ENCODE results near the gene DKK3.

DKK3 gene

GRCh38 chr11:12028303-12028702, 19.9 kb upstream of the DKK3 start:
- H3K4me3 ChIP-seq (ENCODE audit: low read depth, low read length) = no peak overlapping the region
- no peak for DNase-seq (ENCODE audit: low read depth)
- no peak for TF ChIP-seq CTCF (conservative IDR thresholded peaks at IDR 0.05; ENCODE audit: low read depth, low read length)

GRCh38 chr11:12026331-12027211, 18.1 kb upstream of the DKK3 start:
- H3K4me3 ChIP-seq (ENCODE audit: low read depth, low read length) = no peak overlapping the region
- no peak for DNase-seq (ENCODE audit: low read depth)
- no peak for TF ChIP-seq CTCF (conservative IDR thresholded peaks at IDR 0.05; ENCODE audit: low read depth, low read length)

DNA sequence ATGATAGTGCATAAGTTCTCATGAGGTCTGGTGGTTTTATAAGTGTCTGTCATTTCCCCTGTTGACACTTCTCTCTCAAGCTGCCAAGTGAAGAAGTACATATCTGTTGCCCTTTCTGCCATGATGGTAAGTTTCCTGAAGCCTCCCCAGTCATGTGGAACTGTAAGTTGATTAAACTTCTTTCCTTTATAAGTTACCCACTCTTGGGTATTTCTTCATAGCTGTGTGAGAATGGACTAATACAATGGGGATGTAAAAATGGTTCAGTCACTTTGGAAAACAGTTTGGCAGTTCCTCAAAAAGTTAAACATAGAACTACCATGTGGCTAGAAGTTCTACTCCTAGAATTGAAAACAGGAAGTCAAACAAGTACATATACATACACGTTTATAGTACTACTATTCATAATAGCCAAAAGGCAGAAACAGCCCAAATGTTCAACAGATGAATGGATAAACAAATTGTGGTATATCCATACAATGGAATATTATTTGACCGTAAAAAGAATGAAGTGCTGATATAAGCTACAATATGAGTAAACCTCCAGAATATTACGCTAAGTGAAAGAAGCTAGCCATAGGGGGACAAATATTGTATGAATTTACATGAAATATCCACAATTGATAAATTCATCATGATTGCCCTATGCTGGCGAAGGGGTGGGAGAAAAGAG, 16.0 kb upstream of the DKK3 start:
- H3K4me3 ChIP-seq (ENCODE audit: low read depth, low read length) = no peak overlapping the region
- no peak for DNase-seq (ENCODE audit: low read depth)
- TF ChIP-seq CTCF (conservative IDR thresholded peaks at IDR 0.05; ENCODE audit: low read depth, low read length) = no peak

- no peak for DNase-seq (ENCODE audit: low read depth)
Observed at GRCh38 chr11:12023015-12023414, 14.6 kb upstream of the DKK3 start.

DNA sequence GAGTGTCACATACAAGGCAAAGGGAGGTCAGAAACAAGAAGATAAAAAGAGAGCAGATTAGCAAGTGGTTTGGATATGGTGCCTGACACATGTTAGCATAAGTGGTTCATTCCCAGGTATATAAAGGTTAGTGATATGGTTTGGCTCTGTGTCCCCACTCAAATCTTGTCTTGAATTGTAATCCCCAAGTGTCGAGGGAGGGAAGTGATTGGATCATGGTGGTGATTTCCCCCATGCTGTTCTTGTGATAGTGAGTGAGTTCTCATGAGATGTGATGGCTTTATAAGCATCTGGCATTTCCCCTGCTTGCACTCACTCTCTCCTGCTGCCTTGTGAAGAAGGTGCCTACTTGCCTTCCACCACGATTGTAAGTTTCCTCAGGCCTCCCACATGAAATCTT, 12.1 kb upstream of the DKK3 start:
- H3K4me3 ChIP-seq (ENCODE audit: low read depth, low read length) = no peak overlapping the region
- TF ChIP-seq CTCF (conservative IDR thresholded peaks at IDR 0.05; ENCODE audit: low read depth, low read length) = no peak
- no peak for DNase-seq (ENCODE audit: low read depth)

More at GRCh38 chr11:12023015-12023414, 14.6 kb upstream of the DKK3 start:
- H3K4me3 ChIP-seq (ENCODE audit: low read depth, low read length) = no peak overlapping the region
- TF ChIP-seq CTCF (conservative IDR thresholded peaks at IDR 0.05; ENCODE audit: low read depth, low read length) = no peak

DNA sequence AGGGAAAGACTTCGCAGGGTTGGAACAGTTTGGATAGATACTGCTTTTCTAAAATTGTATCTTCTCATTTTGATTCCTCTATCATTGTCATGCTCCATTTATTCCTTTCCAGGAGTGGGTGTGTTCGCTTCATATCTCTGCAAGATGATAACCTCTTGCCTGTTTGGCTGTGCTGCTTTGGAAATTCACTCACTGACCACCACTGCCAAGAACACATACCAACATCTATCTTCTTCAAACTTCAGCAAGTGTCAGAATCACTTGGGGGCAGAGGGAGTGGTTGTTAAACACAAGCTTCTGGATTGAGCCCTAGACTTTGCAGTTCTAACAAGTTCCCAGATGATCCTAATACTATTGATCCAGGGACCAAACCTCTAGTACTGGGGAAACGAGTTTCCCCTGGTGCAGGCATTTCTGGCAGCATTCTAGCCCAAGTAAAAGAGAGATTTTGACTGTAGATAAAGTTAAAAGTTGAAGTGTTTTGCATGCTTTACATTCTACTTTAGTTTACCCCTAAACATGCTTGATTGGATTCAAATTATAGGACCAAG, 11.5 kb upstream of the DKK3 start:
- no peak for TF ChIP-seq CTCF (conservative IDR thresholded peaks at IDR 0.05; ENCODE audit: low read depth, low read length)
- peak; percentile 19 for DNase-seq (ENCODE audit: low read depth)
- no peak overlapping the region for H3K4me3 ChIP-seq (ENCODE audit: low read depth, low read length)

Data from choroid plexus epithelial cell (primary cell).